GM18868 (cell line): ENCODE measurements around the gene FOXN4.

ENCODE experiments used
- ATAC-seq: cut with Tn5 transposase; IDR thresholded peaks from one replicate; pipeline ENCODE4 v1.9.1; 2021; ENCODE audit warnings: mild to moderate bottlenecking, moderate library complexity; ENCODE audit not compliant: unreplicated experiment

FOXN4 gene

DNA sequence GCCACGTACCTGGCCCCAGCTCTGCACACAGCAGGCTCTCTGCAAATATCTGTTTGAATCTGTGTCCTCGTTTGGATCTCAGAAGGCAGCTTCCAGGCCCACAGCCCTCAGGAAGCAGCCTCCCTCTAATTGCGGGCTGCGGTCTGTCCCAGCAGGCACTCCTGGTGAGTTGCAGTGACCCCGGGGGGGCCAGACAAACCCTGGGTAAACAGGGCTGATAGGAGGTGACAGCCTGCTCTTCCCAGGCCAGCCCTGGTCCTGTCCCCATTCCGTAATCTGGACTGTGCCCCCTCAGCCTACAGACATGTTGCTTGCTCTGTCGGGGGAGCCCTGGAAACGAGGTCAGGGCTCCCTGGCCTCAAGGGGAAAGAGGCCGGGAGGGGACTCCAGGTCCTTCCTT lies 2.0 kb downstream of the FOXN4 start:
- ATAC-seq, result no peak

DNA sequence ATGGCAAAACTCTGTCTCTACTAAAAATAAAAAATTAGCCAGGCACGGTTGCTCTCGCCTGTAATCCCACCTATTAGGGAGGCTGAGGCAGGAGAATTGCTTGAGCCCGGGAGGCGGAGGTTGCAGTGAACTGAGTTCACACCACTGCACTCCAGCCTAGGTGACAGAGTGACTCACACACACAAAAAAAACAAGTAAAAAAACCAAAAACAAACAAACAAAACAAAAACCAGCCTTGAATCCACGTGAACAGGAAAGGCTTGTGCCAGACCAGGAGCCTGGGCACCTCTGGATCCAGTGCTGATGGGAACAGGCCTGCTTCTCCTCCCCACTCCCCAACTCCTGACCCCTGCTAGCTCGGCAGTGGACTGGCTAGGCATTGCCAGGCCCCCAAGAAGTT lies 3.5 kb downstream of the FOXN4 start:
- ATAC-seq, result no peak

DNA sequence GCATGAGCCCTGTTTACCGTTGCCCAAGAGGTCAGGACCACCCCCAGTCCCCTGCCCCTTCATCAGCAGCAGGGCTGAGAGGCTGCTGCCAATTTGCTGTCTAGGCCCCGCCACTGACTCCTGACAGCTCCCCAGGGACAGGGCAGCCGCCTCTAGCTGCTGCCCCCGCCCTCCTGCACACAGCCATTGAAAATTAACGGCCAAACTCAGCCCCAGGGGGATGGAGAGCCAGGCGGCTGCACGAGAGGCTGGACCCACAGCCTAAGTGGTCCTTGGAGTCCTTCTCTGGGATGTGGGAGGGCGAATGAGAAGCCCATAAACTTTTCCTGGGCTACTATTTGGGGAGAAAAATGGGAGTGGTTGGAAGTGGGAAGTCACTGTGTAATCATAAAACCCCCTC lies 4.6 kb downstream of the FOXN4 start:
- ATAC-seq, result no peak

- no peak for ATAC-seq
These were observed 6.3 kb downstream of the FOXN4 start for GRCh38 chr12:109302770-109303169.

DNA sequence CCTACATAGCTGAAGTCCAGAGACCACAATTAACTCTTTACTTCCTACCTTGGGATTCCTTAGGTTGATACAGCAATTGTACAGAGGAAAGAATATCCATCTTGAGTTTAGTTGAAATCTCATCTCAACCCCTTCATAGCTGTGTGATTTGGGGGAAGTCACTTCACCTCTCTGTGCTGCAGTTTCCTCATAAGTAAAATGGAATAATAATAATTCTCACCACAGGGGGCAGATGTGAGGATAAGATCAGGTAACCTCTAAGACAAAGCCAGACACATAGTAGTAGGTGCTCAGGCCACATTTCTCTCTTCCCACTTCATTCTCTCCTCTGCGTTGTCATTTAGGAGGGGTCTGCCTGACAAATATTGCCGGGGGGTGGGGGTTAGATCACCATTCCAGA lies 6.7 kb downstream of the FOXN4 start:
- ATAC-seq, result no peak

DNA sequence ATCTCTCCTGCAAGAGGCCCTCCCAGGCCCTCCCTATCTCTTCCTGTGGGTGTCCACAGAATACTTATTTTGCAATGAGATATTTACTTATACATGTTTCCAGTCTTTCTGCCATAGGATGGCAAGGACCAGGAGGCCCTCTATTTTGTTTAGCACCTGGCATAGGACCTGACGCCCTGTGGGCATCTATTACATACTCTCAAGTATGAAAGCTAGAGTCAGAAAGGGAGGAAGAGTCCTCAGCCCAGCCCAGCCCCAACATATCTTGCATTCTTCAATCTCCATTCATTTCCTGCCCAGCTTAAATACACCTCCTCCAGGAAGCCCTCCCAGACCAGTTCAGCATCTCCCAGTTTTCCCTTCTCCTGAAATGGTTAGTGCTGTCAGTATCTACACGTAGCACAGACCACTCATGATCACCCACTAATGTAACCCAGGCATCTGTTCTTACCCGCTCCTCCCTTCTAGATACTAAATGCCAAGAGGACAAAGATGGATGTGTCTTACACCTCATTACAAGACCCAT lies 7.4 kb downstream of the FOXN4 start:
- ATAC-seq, result no peak

GRCh38 chr12:109299849-109300248 lies 9.2 kb downstream of the FOXN4 start:
- ATAC-seq, result no peak

DNA sequence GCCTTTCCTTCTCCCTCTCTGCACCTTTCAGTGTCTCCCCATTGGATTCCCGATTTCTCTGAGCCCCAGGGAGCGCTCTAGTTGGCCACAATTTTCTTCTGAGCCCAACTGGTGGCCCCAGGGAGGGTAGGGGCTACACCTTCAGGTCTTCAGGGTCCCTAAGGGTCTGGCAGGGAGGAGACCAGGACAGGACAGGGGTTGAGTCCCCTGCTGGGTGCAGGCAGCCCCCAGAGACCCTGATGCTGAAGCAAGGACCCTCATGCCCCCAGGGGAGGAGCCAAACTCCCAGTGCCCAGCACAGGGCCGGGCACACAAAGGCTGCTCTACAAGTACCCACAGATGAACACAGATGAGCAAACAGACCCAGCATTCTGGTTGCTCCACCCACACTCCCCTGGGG lies 12.7 kb downstream of the FOXN4 start:
- no peak for ATAC-seq

- ATAC-seq, result no peak
These were observed 13.2 kb downstream of the FOXN4 start for GRCh38 chr12:109295764-109296425.

- no peak for ATAC-seq
These were observed 14.7 kb downstream of the FOXN4 start for GRCh38 chr12:109294286-109294796.

GRCh38 chr12:109293106-109293505 lies 16.0 kb downstream of the FOXN4 start:
- ATAC-seq, result no peak

DNA sequence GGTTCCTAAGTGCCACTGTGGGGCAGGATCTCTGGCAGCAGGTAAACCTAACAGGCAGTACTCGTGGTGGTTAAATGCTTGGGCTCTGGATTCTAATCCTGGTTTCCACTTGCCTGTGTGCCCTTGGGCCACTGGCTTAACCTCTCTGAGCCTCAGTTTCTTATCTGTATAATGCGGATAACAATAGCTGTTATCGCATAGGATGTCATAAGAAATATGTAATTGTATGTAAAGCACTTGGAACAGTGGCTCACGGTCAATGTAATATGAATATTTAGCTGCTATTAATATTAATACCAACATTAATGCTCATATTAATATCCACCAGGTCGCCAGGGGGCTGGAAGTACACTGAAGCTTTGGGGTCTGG lies 16.8 kb downstream of the FOXN4 start:
- no peak for ATAC-seq

GRCh38 chr12:109291521-109292341 lies 17.4 kb downstream of the FOXN4 start:
- ATAC-seq, result no peak

DNA sequence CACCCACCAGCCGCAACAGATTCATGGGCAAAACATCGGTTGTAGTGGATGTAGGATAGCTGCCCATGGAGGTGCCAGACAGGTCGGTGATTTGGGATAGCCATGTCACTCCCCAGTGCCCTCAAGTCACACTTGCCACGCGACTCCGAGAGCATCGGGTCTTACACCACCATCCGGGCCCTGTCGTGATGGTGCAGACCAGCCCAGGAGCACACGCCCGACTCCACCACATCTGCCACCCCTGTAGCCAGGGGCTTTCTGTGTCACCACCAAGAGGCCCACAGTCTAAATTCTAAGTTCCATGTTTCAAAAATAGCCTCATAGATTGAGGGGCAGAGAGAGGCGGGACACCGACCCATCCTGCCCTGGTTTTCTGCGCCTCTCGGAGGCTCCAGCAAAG lies 18.0 kb downstream of the FOXN4 start:
- ATAC-seq, result no peak

GRCh38 chr12:109290061-109290460 lies 19.0 kb downstream of the FOXN4 start:
- ATAC-seq, result no peak

- ATAC-seq, result no peak
These were observed 19.5 kb downstream of the FOXN4 start for GRCh38 chr12:109289551-109289950.

- no peak for ATAC-seq
These were observed 20.1 kb downstream of the FOXN4 start for GRCh38 chr12:109289004-109289403.

GRCh38 chr12:109288571-109288970 lies 20.5 kb downstream of the FOXN4 start:
- no peak for ATAC-seq

GRCh38 chr12:109287811-109288469 lies 21.1 kb downstream of the FOXN4 start:
- ATAC-seq, result no peak

- ATAC-seq, result no peak
These were observed 21.9 kb downstream of the FOXN4 start for GRCh38 chr12:109287181-109287580.

DNA sequence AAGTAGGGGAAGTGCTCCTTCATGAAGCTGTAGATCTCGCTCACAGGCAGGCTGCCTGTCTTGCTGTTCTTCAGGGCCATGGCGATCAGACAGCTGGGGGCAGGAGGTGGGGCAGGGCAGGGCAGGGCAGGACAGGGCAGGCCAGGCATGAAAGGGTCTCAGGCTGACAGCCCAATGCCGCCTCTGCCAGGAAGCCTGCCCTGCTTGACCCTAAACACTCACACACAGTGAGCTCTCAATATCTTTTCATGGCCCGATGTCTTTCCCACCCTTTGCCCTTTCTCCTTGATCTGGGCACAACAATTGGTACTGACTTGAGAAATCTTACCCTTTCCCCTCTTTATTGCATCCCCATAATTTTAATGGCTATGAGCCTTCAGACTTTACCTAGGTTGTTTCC lies 22.4 kb downstream of the FOXN4 start:
- no peak for ATAC-seq

- ATAC-seq, result no peak
These were observed 22.8 kb downstream of the FOXN4 start for GRCh38 chr12:109286252-109286651.
